NOMO-1 treated with dmso at 0.1 percent for 144 hours (cell line): Measurements from ENCODE around the gene MRPL22.
"Not testable (repeated sequence)": the region's sequence is repeated elsewhere in the genome, so short reads cannot be mapped to it uniquely, and the experiment has no call there.

Experiments used
- DNase-seq: peaks from one replicate; lab custom pipeline; 2025; ENCODE audit not compliant: unreplicated experiment; lab: John Stamatoyannopoulos, UW

The MRPL22 gene

DNA sequence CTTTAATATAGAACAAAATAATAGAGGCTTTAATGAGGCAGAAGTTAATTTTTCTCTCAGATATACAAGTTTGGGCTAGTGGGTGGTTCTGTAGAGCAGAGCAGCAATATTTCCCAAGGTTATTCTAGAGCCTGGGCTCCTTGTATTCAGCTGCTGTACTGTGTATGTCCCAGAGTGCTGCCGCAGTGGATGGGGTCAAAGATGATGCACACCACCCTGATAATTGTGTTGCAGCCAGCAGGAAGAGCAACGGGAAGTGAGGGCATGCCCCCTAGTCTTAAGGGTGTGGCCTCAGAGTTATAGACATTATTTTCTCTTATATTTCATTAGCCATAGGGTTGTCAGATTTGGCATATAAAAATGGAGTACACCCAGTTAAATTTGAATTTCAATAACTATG, 48.8 kb downstream of the MRPL22 start:
- no peak for DNase-seq

DNA sequence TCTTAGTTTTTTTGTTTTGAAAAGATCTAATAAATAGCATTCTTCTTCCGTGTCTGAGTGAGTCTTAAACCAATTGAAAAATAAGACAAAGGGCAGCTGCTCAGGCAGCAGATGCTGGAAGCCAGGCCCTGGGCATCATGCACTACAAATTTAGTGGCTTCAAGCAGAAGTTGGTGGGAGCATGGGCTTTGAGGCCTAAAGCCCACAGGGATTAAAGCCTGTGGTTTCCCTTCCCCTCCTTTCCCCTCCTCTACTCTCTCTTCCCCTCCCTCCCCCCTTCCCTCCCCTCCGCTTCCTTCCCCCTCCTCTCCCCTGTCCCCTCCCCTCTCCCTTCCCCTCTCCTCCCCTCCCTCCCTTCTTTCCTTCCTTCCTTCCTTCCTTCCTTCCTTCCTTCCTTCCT, 52.6 kb downstream of the MRPL22 start:
- no peak for DNase-seq

DNA sequence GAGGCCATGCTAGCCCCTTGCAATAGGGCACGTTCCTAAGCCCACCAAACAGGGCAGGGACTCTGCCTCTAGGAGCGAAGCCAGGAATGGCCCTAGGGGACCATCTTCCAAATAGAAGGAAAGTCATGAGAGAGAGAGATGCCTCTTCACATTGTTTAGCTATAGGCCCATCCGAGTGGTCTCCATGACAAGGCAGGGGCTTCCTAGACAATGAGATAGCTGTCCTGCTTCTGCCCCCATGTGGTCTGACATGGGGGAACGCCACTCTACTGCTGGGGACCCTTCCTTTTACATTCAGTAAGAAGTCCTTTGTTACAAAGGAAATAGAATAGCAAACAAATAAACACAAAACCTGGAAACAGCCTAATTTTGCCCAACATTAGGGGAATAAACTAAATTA, 54.8 kb downstream of the MRPL22 start:
- no peak for DNase-seq

DNA sequence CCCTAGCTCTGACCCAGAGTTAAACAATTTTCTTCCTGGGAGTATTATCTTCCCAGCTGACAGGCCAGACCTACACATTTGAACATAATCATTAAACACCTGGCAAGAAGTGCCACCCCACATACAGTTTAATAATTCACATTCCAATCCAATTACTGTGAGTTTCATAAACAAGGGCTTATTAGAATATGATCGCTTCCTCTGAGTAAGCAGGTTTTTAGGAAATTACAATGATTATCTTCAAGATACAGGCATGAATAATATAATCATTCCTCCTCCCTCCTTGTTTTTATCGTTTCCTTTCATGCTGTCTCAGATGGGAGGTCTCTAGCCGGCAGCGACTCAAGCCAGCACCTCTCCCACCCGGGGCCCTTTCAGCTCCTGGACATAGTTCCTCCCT, 56.9 kb downstream of the MRPL22 start:
- no peak for DNase-seq

DNA sequence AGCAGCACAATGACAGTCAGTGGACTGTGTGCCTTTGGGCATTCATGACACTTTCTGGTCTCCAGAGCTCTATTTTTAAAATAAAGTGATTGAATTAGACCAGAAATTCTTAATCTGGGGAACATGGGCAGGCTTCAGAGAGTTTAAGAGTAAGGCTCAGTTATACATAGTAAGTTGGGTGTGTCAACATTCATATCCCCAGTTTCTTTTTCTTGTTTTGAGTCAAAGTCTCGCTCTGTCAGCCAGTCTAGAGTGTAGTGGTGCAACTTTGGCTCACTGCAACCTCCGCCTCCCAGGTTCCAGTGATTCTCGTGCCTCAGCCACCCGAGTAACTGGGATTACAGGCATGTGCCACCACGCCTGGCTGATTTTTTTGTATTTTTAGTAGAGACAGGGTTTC, 59.0 kb downstream of the MRPL22 start:
- no peak for DNase-seq

DNA sequence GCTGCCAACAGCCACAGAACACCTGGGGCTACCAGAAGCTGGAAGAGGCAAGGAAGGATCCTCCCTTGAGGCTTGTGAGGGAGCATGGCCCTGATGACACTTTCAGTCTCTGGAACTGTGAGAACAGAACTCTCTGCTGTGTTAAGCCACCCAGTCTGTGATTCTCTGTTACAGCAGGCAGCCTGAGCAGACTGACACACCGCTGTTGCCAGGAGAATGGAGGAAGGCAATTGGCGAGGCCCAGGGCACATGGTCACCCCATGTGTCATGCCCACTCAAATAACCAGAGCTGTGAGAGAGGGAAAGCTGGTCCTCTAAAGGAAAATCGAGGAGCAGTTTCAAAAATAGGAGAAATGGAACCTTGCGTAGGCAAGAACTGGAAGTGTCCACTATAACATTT, 60.6 kb downstream of the MRPL22 start:
- no peak for DNase-seq

DNA sequence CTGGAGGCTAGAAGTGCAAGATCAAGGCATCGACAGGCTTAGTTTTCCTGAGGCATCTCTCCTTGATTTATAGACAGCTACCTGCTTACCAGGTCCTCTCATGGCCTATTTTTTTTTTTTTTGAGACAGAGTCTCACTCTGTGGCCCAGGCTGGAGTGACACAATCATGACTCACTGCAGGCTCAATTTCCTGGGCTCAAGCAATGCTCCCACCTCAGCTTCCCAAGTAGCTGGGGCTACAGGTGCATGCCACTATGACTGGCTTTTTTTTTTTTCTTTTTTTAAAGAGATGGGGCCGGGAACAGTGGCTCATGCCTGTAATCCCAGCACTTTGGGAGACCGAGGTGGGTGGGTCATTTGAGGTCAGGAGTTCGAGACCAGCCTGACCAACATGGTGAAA, 61.8 kb downstream of the MRPL22 start:
- not testable (repeated sequence) for DNase-seq

DNA sequence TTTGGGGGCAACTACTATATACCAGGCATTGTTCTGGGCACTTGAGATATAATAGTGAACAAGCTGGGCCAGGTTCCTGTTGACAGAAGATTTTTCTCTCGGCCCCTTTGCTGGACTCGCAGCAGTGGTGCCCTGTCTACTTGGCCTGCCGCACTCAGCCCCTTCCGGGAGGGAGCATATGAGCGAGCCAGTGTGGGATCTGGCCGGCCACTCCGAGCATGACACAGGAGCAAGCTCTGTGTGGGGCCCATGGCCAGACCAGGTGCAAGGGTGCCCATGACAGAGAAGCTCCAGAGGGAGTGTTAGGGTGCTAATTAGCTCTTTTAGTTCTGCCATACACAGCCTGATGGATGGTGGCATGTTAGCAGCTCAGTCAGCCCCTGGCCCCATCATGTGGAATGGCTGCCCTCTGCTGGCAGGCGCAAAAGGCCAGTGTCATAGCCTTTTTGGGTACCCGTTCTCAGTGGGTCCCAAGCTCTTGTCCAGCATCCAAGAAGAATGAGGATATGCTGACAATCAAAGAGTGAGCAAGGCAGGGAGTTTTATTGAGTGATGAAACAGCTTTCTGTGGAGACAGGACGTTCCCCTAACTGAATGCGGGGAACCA, 63.4 kb downstream of the MRPL22 start:
- DNase-seq, result no peak

DNA sequence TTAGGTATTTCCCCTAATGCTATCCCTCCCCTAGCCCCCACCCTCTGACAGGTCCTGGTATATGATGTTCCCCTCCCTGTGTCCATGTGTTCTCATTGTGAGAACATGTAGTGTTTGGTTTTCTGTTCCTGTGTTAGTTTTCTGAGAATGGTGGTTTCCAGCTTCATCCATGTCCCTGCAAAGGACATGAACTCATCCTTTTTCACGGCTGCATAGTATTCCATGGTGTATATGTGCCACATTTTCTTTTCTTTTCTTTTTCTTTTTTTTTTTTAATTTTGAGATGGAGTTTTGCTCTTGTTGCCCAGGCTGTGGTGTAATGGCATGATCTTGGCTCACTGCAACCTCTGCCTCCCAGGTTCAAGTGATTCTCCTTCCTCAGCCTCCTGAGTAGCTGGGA, 65.4 kb downstream of the MRPL22 start:
- not testable (repeated sequence) for DNase-seq

DNA sequence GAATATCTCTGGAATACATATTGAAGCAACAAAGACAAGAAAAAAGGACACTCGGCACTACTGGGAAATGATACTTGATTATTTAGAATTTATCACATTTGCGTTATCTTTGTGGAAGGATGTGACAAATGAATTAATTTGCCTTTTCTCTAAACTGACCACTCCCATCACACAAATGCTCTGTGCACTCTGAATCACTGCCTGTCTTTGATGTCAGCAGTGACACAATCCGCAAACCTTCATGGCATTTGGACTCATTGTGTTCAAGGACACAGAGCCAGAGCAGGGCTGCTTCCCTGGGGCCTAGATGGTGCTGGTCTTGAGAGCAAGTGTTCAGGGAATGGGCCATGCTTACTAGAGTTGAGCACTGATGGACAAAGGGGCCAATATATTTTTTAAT, 67.8 kb downstream of the MRPL22 start:
- DNase-seq, result no peak

DNA sequence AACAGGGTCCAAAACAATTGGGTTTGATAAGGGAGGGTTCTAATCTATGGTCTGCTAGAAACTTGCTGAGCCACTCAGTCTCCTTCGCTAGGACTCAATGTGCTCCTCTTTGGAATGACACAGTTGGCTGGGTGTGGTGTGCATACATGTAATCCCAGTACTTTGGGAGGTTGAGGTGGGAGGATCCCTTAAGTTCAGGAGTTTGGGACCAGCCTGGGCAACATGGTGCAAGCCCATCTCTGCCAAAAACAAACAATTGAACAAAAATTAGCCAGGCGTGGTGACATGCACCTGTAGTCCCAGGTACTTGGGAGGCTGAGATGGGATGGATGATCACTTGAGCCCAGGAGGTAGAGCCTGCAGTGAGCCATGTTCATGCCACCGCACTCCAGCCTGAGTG, 70.0 kb downstream of the MRPL22 start:
- no peak for DNase-seq

DNA sequence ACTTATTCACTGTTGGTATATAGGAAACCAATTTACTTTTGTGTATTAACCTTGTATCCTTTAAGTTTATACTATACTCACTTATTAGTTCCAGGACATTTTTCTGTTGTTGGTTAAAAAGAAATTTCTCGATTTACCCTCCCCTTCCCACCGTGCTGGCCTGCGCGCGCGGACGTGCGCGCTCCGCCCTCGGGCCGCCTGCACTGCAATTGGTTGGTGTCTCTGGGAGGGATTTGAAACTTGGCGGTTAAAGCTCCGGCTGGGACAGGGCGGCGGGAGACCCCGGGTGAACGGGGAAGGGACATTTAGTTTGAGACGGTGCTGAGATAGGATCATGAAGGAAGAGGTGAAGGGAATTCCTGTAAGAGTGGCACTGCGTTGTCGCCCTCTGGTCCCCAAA, 72.7 kb downstream of the MRPL22 start, which contains the start of gene KIF4B:
Gene KIF4B (plus strand): TSS at position 230 of the 400 bp plus-strand sequence. CDS start 105 bp downstream, at position 335.
- no peak for DNase-seq

DNA sequence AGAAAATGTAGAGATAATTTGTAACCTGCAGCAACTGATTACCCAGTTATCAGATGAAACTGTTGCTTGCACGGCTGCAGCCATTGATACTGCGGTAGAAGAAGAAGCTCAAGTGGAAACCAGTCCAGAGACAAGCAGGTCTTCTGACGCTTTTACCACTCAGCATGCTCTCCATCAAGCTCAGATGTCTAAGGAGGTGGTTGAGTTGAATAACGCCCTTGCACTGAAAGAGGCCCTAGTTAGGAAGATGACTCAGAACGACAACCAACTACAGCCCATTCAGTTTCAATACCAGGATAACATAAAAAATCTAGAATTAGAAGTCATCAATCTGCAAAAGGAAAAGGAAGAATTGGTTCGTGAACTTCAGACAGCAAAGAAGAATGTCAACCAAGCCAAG, 74.4 kb downstream of the MRPL22 start:
- no peak for DNase-seq

DNA sequence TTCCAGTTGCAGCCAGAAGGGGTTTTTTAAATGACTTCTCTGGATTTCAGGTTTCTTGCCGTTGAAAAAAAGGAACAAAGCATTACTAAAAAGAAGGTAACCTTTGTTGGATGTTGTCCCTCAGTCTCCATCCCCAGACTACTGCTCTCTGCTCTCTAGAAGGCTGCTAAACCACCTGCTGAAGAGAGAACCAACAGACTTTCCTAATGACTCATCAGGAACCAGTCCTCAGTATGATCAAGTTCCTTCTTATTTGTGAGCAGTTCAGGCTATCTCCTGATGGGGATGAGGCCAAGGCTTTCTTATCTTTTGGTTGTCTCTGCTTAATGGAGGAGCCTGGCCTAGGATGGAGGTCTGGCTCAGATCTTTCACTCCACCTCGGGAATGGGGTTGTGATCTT, 76.7 kb downstream of the MRPL22 start:
- DNase-seq, result no peak
